ENCODE data around the gene PCLAF.

DNA sequence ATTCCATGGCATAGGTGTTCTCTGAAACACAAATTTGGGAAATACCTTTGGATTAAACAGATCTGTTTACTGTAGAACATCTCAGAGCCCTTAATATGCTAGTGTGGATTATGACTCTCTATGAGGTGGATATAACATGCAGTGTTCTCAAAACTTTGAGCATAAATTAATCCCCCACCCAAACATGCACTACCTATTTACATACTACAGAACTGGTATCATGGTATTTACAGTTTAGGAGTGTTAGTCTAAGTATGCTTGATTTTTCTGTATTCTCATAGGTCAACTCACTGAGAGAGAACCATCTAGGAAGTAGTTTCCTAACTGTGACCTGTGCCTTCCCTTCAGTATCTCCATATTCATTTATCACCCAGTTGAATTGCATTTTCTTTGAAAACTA is 48.2 kb upstream of the PCLAF start:
- TF ChIP-seq, protein P1, sequence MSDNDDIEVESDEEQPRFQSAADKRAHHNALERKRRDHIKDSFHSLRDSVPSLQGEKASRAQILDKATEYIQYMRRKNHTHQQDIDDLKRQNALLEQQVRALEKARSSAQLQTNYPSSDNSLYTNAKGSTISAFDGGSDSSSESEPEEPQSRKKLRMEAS (IDR thresholded peaks at IDR 0.05) = no peak
- TF ChIP-seq YY1 (IDR thresholded peaks at IDR 0.05; ENCODE audit: low read depth) = no peak
- TF ChIP-seq RAD21 (IDR thresholded peaks at IDR 0.05; ENCODE audit: low read depth) = no peak
- TF ChIP-seq TAF1 (IDR thresholded peaks at IDR 0.05; ENCODE audit: low read depth) = no peak
- TF ChIP-seq CREB1 (IDR thresholded peaks at IDR 0.05; ENCODE audit: low read depth) = no peak
- TF ChIP-seq TCF12 (IDR thresholded peaks at IDR 0.05; ENCODE audit: low read depth) = no peak
- TF ChIP-seq, protein P2, sequence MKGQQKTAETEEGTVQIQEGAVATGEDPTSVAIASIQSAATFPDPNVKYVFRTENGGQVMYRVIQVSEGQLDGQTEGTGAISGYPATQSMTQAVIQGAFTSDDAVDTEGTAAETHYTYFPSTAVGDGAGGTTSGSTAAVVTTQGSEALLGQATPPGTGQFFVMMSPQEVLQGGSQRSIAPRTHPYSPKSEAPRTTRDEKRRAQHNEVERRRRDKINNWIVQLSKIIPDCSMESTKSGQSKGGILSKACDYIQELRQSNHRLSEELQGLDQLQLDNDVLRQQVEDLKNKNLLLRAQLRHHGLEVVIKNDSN (IDR thresholded peaks at IDR 0.05) = no peak
- TF ChIP-seq CEBPB (IDR thresholded peaks at IDR 0.05) = no peak
- no peak for TF ChIP-seq ZBTB7A (IDR thresholded peaks at IDR 0.05; ENCODE audit: low read depth)
- TF ChIP-seq REST (IDR thresholded peaks at IDR 0.05; ENCODE audit: low read depth) = no peak
- no peak for TF ChIP-seq EGR1 (IDR thresholded peaks at IDR 0.05)
- TF ChIP-seq EP300 (IDR thresholded peaks at IDR 0.05; ENCODE audit: borderline replicate concordance) = no peak
- no peak for TF ChIP-seq NFIC (IDR thresholded peaks at IDR 0.05)
- no peak for TF ChIP-seq FOXM1 (IDR thresholded peaks at IDR 0.05; ENCODE audit: borderline replicate concordance, low read depth)

All from Ishikawa (cell line).